Muscle layer of colon (tissue), 2 donors: ENCODE results near the gene TGFBR3.

Experiments
- H3K27ac ChIP-seq: one replicate; pipeline ENCODE4 v1.7.0; 2013; ENCODE audit warnings: low read depth, mild to moderate bottlenecking, low read length, moderate library complexity
- H3K27me3 ChIP-seq, 2 donors: one replicate each; pipeline ENCODE4 v1.7.0; 2013; ENCODE audit warnings: low read length in 2 of 2, mild to moderate bottlenecking in 2 of 2; ENCODE audit not compliant: insufficient read depth in 2 of 2, control insufficient read depth in 1 of 2
- H3K36me3 ChIP-seq: one replicate; pipeline ENCODE4 v1.7.0; 2013; ENCODE audit warnings: mild to moderate bottlenecking, low read length; ENCODE audit not compliant: insufficient read depth
- H3K4me1 ChIP-seq: one replicate; pipeline ENCODE4 v1.7.0; 2013; ENCODE audit warnings: mild to moderate bottlenecking, low read length; ENCODE audit not compliant: insufficient read depth
- H3K4me3 ChIP-seq, 2 donors: one replicate each; pipeline ENCODE4 v1.7.0; 2013; ENCODE audit warnings: low read length in 2 of 2, low read depth in 1 of 2, mild to moderate bottlenecking in 1 of 2, moderate library complexity in 1 of 2
- H3K9ac ChIP-seq: one replicate; pipeline ENCODE4 v1.7.0; 2013; ENCODE audit warnings: low read length
- H3K9me3 ChIP-seq: one replicate; pipeline ENCODE4 v1.7.0; 2013; ENCODE audit warnings: mild to moderate bottlenecking, low read length
- donor health status: abdominal sarcoma.
- donor health status: Adenocarcinoma of cecum.

Gene TGFBR3

GRCh38 chr1:91720044-91720443 is 165.9 kb downstream of the TGFBR3 start:
- Histone ChIP-seq H3K4me3 (no peak overlapping the region), H3K27me3 (no peaks in the 10 kb centered on the region), H3K27ac (no peak overlapping the region), H3K9me3 (no peaks in the 10 kb centered on the region), H3K36me3 (peaks cover 49% of the 10 kb centered on the region), H3K9ac (no peak overlapping the region), H3K4me1 (peaks cover 12% of the 10 kb centered on the region)

- Histone ChIP-seq H3K4me3 (no peak overlapping the region), H3K4me1 (peaks cover under 1% of the 10 kb centered on the region), H3K27ac (no peak overlapping the region), H3K9me3 (no peaks in the 10 kb centered on the region), H3K9ac (no peak overlapping the region), H3K27me3 (no peaks in the 10 kb centered on the region), H3K36me3 (peaks cover 55% of the 10 kb centered on the region)
Observed at GRCh38 chr1:91718877-91719276, 167.1 kb downstream of the TGFBR3 start.

GRCh38 chr1:91718368-91718767 is 167.6 kb downstream of the TGFBR3 start:
- Histone ChIP-seq H3K27me3 (no peaks in the 10 kb centered on the region), H3K36me3 (peaks cover 55% of the 10 kb centered on the region), H3K4me3 (no peak overlapping the region), H3K27ac (no peak overlapping the region), H3K9me3 (no peaks in the 10 kb centered on the region), H3K4me1 (peaks cover 4% of the 10 kb centered on the region), H3K9ac (no peak overlapping the region)

GRCh38 chr1:91717839-91718238 is 168.1 kb downstream of the TGFBR3 start:
- H3K36me3 ChIP-seq, result peaks cover 55% of the 10 kb centered on the region
- peak overlapping the region; percentile 45 for H3K27ac ChIP-seq
- H3K4me1 ChIP-seq, result peaks cover 9% of the 10 kb centered on the region
- no peaks in the 10 kb centered on the region for H3K27me3 ChIP-seq
- no peak overlapping the region for H3K4me3 ChIP-seq
- no peak overlapping the region for H3K9ac ChIP-seq
- no peaks in the 10 kb centered on the region for H3K9me3 ChIP-seq

- Histone ChIP-seq H3K4me3 (no peak overlapping the region), H3K9ac (no peak overlapping the region), H3K4me1 (peaks cover 24% of the 10 kb centered on the region), H3K36me3 (peaks cover 59% of the 10 kb centered on the region), H3K27me3 (no peaks in the 10 kb centered on the region), H3K27ac (no peak overlapping the region), H3K9me3 (no peaks in the 10 kb centered on the region)
Observed at GRCh38 chr1:91716339-91716738, 169.6 kb downstream of the TGFBR3 start.

GRCh38 chr1:91715416-91716000 is 170.4 kb downstream of the TGFBR3 start:
- no peak overlapping the region for H3K27ac ChIP-seq
- no peak overlapping the region for H3K4me3 ChIP-seq
- peaks cover 59% of the 10 kb centered on the region for H3K36me3 ChIP-seq
- no peaks in the 10 kb centered on the region for H3K9me3 ChIP-seq
- peaks cover 32% of the 10 kb centered on the region for H3K4me1 ChIP-seq
- H3K9ac ChIP-seq, result no peak overlapping the region
- H3K27me3 ChIP-seq, result no peaks in the 10 kb centered on the region

GRCh38 chr1:91714867-91715381 is 171.0 kb downstream of the TGFBR3 start:
- H3K4me1 ChIP-seq, result peaks cover 32% of the 10 kb centered on the region
- no peaks in the 10 kb centered on the region for H3K9me3 ChIP-seq
- no peaks in the 10 kb centered on the region for H3K27me3 ChIP-seq
- no peak overlapping the region for H3K9ac ChIP-seq
- H3K4me3 ChIP-seq, result no peak overlapping the region
- H3K36me3 ChIP-seq, result peaks cover 58% of the 10 kb centered on the region
- H3K27ac ChIP-seq, result peak overlapping the region; percentile 27

GRCh38 chr1:91712981-91713841 is 172.7 kb downstream of the TGFBR3 start:
- peak overlapping the region in 1 of 2 donors; percentile 17 for H3K4me3 ChIP-seq
- peaks cover 32% of the 10 kb centered on the region for H3K4me1 ChIP-seq
- H3K9ac ChIP-seq, result no peak overlapping the region
- peak overlapping the region; percentile 62 for H3K27ac ChIP-seq
- peaks cover 57% of the 10 kb centered on the region for H3K36me3 ChIP-seq
- no peaks in the 10 kb centered on the region for H3K27me3 ChIP-seq
- H3K9me3 ChIP-seq, result no peaks in the 10 kb centered on the region

- Histone ChIP-seq H3K9ac (no peak overlapping the region), H3K9me3 (no peaks in the 10 kb centered on the region), H3K4me3 (peak overlapping the region in 1 of 2 donors; percentile 5), H3K27me3 (no peaks in the 10 kb centered on the region), H3K27ac (peak overlapping the region; percentile 62), H3K36me3 (peaks cover 65% of the 10 kb centered on the region), H3K4me1 (peaks cover 32% of the 10 kb centered on the region)
Observed at GRCh38 chr1:91712393-91712792, 173.6 kb downstream of the TGFBR3 start.

- H3K36me3 ChIP-seq, result peaks cover 72% of the 10 kb centered on the region
- H3K27ac ChIP-seq, result peak overlapping the region; percentile 62
- peaks cover 32% of the 10 kb centered on the region for H3K4me1 ChIP-seq
- no peaks in the 10 kb centered on the region for H3K9me3 ChIP-seq
- peak overlapping the region in 1 of 2 donors; percentile 5 for H3K4me3 ChIP-seq
- no peak overlapping the region for H3K9ac ChIP-seq
- H3K27me3 ChIP-seq, result no peaks in the 10 kb centered on the region
Observed at GRCh38 chr1:91711504-91712247, 174.3 kb downstream of the TGFBR3 start.

- Histone ChIP-seq H3K9ac (no peak overlapping the region), H3K9me3 (no peaks in the 10 kb centered on the region), H3K4me3 (no peak overlapping the region), H3K4me1 (peaks cover 32% of the 10 kb centered on the region), H3K36me3 (peaks cover 59% of the 10 kb centered on the region), H3K27ac (no peak overlapping the region), H3K27me3 (no peaks in the 10 kb centered on the region)
Observed at GRCh38 chr1:91710261-91710660, 175.7 kb downstream of the TGFBR3 start.
